ENCODE data around the gene NCOA1. TPM values are rescaled to one million over a fixed set of nuclear protein-coding genes. Genes with fewer than 3 reads are reported as not detected.

Gene NCOA1
- total and polyA plus RNA-seq, 2 donors (not counting 3 experiments of a cell fraction or from before 2014, with no cell fraction given): 11.4 to 14.1 TPM

DNA sequence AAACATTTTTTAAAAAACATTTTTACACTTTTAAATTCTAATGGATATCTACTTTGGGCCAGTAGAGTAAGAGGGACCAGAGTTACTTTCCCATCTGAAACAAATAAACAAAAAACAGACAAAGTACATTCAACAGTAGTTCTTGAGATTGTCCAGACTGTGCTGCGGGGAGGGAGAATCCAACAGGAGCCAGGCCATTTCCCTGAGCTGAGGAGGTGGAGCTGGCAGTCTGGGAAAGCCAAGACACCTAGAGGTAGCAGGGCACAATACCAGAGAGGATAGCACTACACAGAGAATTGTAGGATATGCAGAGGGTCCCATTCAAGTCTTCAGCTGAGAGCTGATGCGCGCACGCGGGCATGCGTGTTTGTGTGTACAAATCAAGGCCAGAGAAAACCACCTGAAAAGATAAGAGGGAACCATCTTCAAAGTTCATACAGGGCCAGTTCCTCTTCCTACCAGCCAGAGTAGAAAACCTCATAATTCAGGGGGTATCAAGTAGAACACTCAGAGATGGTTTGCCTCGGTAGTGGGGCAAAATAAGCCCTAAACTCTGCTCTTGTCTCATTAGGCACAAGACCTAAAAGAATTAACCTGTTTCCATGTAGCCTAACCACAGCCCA lies 258.1 kb downstream of the NCOA1 start:
- Histone ChIP-seq H2AFZ (ENCODE audit: low read depth, low read length) (no peak overlapping the region), H3K27me3 (ENCODE audit: control insufficient read depth in 2 of 2, insufficient read depth in 2 of 2, low read length in 2 of 2) (no peaks in the 10 kb centered on the region), H3K9ac (replicated peaks; ENCODE audit: extremely low read depth, insufficient read depth, low read length) (no peak overlapping the region), H3K9me1 (replicated peaks; ENCODE audit: control insufficient read depth, extremely low read depth, insufficient read depth, low read length) (no peaks in the 10 kb centered on the region), H3K27ac (ENCODE audit: insufficient read depth, low read depth, low read length) (no peak overlapping the region), H3K4me2 (ENCODE audit: insufficient read depth, low read length) (no peak overlapping the region), H3K9me3 (replicated peaks; ENCODE audit: control insufficient read depth, insufficient read depth, low read length) (no peaks in the 10 kb centered on the region), H3K4me1 (ENCODE audit: control insufficient read depth, extremely low read depth, insufficient read depth, low read length) (no peaks in the 10 kb centered on the region), H3K79me2 (ENCODE audit: control insufficient read depth, insufficient read depth, low read length) (no peaks in the 10 kb centered on the region), H3K36me3 (ENCODE audit: control insufficient read depth in 2 of 2, extremely low read depth in 1 of 2, insufficient read depth in 2 of 2, low read length in 2 of 2) (peaks cover 0 to 5% of the 10 kb centered on the region in 2 experiments), H3K4me3 (replicated peaks in 1 of 3; ENCODE audit: insufficient read depth in 1 of 3, low read depth in 1 of 3, low read length in 3 of 3) (no peak overlapping the region), H4K20me1 (replicated peaks; ENCODE audit: control insufficient read depth, extremely low read depth, insufficient read depth, low read length) (no peaks in the 10 kb centered on the region)
- TF ChIP-seq GATA2 (IDR thresholded peaks at IDR 0.05; ENCODE audit: insufficient read depth, insufficient read length, low read depth, low read length) (no peak), JUN (IDR thresholded peaks at IDR 0.05; ENCODE audit: borderline replicate concordance, insufficient read depth, insufficient read length, low read depth) (no peak), POLR2A (IDR thresholded peaks at IDR 0.05; ENCODE audit: low read depth, low read length) (no peak), MYC (IDR thresholded peaks at IDR 0.05; ENCODE audit: low read depth, low read length) (no peak), EZH2 (IDR thresholded peaks at IDR 0.05; ENCODE audit: borderline replicate concordance, low read depth, low read length, severe bottlenecking) (no peak), POLR2AphosphoS5 (IDR thresholded peaks at IDR 0.05; ENCODE audit: insufficient read depth, low read depth, low read length) (no peak), FOS (IDR thresholded peaks at IDR 0.05; ENCODE audit: borderline replicate concordance, insufficient read depth, low read length) (no peak)
- TF ChIP-seq, protein P1, sequence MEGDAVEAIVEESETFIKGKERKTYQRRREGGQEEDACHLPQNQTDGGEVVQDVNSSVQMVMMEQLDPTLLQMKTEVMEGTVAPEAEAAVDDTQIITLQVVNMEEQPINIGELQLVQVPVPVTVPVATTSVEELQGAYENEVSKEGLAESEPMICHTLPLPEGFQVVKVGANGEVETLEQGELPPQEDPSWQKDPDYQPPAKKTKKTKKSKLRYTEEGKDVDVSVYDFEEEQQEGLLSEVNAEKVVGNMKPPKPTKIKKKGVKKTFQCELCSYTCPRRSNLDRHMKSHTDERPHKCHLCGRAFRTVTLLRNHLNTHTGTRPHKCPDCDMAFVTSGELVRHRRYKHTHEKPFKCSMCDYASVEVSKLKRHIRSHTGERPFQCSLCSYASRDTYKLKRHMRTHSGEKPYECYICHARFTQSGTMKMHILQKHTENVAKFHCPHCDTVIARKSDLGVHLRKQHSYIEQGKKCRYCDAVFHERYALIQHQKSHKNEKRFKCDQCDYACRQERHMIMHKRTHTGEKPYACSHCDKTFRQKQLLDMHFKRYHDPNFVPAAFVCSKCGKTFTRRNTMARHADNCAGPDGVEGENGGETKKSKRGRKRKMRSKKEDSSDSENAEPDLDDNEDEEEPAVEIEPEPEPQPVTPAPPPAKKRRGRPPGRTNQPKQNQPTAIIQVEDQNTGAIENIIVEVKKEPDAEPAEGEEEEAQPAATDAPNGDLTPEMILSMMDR (IDR thresholded peaks at IDR 0.05; ENCODE audit: extremely low read depth in 1 of 2, insufficient read depth in 1 of 2, low read depth in 1 of 2, low read length in 2 of 2): no peak
- TF ChIP-seq, protein P2, sequence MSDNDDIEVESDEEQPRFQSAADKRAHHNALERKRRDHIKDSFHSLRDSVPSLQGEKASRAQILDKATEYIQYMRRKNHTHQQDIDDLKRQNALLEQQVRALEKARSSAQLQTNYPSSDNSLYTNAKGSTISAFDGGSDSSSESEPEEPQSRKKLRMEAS (IDR thresholded peaks at IDR 0.05; ENCODE audit: insufficient read depth, insufficient read length): no peak
- BruUV-seq (replicated peaks): no TSS peak
- POLR2A ChIA-PET: no interaction called here
- CTCF ChIA-PET: interaction anchor here (1.2 kb wide), 1 partner anchor 11 kb away, joined by 4 read pairs; no protein-coding TSS in a partner anchor
- DNase-seq (ENCODE audit: low read depth, low spot score) (no peak), FAIRE-seq (no peak)
- intact Hi-C loops (cut with micrococcal nuclease) (no loop called here), dilution Hi-C loops (cut with MboI; ENCODE audit: extremely low pct_ligation_motif_present, low sequenced_read_pairs) (no loop called here)

Measured in endothelial cell of umbilical vein (primary cell).